H1 (cell line): Measurements from ENCODE around the gene PRR19. TPM values are rescaled to one million over a fixed set of nuclear protein-coding genes. Genes with fewer than 3 reads are reported as not detected.

Experiments used
- CTCF ChIA-PET: fragments of 300-600 bp; sonication (Branson Sonifier 250); formaldehyde crosslinking; loops from one replicate; lab custom pipeline; 2021; ENCODE audit not compliant: partially characterized antibody; lab: Charles Lee
- POLR2A ChIA-PET: fragments of 300-600 bp; sonication (Branson Sonifier 250); formaldehyde crosslinking; loops from one replicate; lab custom pipeline; 2021; ENCODE audit warnings: inconsistent platforms; ENCODE audit not compliant: partially characterized antibody; lab: Charles Lee
- DNase-seq, 2 experiments: peaks; one replicate each; pipeline versions ENCODE4 v3.0.0 to v3.0.0-alpha.2; 2010 to 2022; ENCODE audit warnings: low spot score in 2 of 2, low read depth in 1 of 2, mixed read lengths in 1 of 2
- FAIRE-seq: peaks from 2 replicates; lab custom pipeline; 2011; peaks lifted over from hg19 to GRCh38; lab: Jason Lieb, UNC
- H2AFZ ChIP-seq: 2 replicates; pipeline ENCODE4 v1.8.1; 2012; ENCODE audit warnings: low read length, inconsistent platforms
- H2AK5ac ChIP-seq: 2 replicates; pipeline ENCODE4 v1.6.1; 2013; ENCODE audit warnings: low read depth, low read length
- H2BK120ac ChIP-seq: replicated peaks from 2 replicates; pipeline ENCODE3; 2013; ENCODE audit warnings: low read depth, low read length, inconsistent platforms
- H2BK12ac ChIP-seq: 2 replicates; pipeline ENCODE4 v1.6.1; 2013; ENCODE audit warnings: low read depth, low read length
- H2BK15ac ChIP-seq: 2 replicates; pipeline ENCODE4 v1.6.1; 2013; ENCODE audit warnings: low read length
- H2BK20ac ChIP-seq: 2 replicates; pipeline ENCODE4 v1.6.1; 2013; ENCODE audit warnings: low read length
- H2BK5ac ChIP-seq: 2 replicates; pipeline ENCODE4 v1.6.1; 2013; ENCODE audit warnings: low read depth, low read length
- H3K14ac ChIP-seq: 2 replicates; pipeline ENCODE4 v1.6.1; 2013; ENCODE audit warnings: inconsistent platforms; ENCODE audit not compliant: insufficient read length
- H3K18ac ChIP-seq: 2 replicates; pipeline ENCODE4 v1.6.1; 2013; ENCODE audit warnings: low read length; ENCODE audit errors: extremely low read depth
- H3K23ac ChIP-seq: 2 replicates; pipeline ENCODE4 v1.6.1; 2013; ENCODE audit warnings: inconsistent platforms; ENCODE audit not compliant: insufficient read length
- H3K23me2 ChIP-seq: 2 replicates; pipeline ENCODE4 v1.6.1; 2013; ENCODE audit warnings: low read depth, low read length
- H3K27ac ChIP-seq: 2 replicates; pipeline ENCODE4 v1.6.1; 2011; ENCODE audit warnings: low read depth, low read length, inconsistent platforms
- H3K27me3 ChIP-seq, 4 experiments: replicated peaks in 1 of 4; 1 replicate in 1 of 4; 2 replicates in 3 of 4; pipeline versions ENCODE4 v1.6.1 to v1.8.1; 2011 to 2013; ENCODE audit warnings: low read length in 3 of 4, mild to moderate bottlenecking in 3 of 4, inconsistent platforms in 2 of 4, mixed read lengths in 2 of 4, moderate library complexity in 1 of 4; ENCODE audit not compliant: control insufficient read depth in 3 of 4, insufficient read depth in 3 of 4; ENCODE audit errors: extremely low read depth in 1 of 4
- H3K36me3 ChIP-seq, 4 experiments: 2 replicates each; pipeline versions ENCODE4 v1.6.1 to v1.8.1; 2011 to 2013; ENCODE audit warnings: mild to moderate bottlenecking in 4 of 4, low read length in 3 of 4, moderate library complexity in 2 of 4, control low read depth in 1 of 4, inconsistent platforms in 1 of 4; ENCODE audit not compliant: insufficient read depth in 4 of 4, control insufficient read depth in 2 of 4
- H3K4ac ChIP-seq: replicated peaks from 2 replicates; pipeline ENCODE3; 2013; ENCODE audit warnings: low read length, low read depth, mixed read lengths, inconsistent platforms; ENCODE audit not compliant: insufficient read length
- H3K4me1 ChIP-seq, 4 experiments: replicated peaks in 1 of 4; 1 replicate in 1 of 4; 2 replicates in 3 of 4; pipeline versions ENCODE4 v1.6.1 to v1.8.1; 2011 to 2013; ENCODE audit warnings: low read length in 3 of 4, inconsistent platforms in 2 of 4, mixed read lengths in 1 of 4; ENCODE audit not compliant: insufficient read depth in 4 of 4, control insufficient read depth in 3 of 4
- H3K4me2 ChIP-seq, 2 experiments: 2 replicates each; pipeline versions ENCODE4 v1.6.1 to v1.8.1; 2011 to 2013; ENCODE audit warnings: low read depth in 2 of 2, low read length in 2 of 2, control low read depth in 1 of 2, inconsistent platforms in 1 of 2, mild to moderate bottlenecking in 1 of 2; ENCODE audit not compliant: insufficient read depth in 1 of 2
- H3K4me3 ChIP-seq, 4 experiments: fragments of 200-600, 300-600 bp in 1 of 4; sonication (generic), shearing (Covaris generic), sonication (Bioruptor Twin) in 1 of 4; 2 replicates each; pipeline versions ENCODE4 v1.5.1 to v1.8.1; 2011 to 2016; ENCODE audit warnings: low read length in 4 of 4, low read depth in 3 of 4, control low read depth in 2 of 4, inconsistent platforms in 2 of 4, mild to moderate bottlenecking in 2 of 4, mixed read lengths in 1 of 4, moderate library complexity in 1 of 4; ENCODE audit not compliant: insufficient read depth in 2 of 4; ENCODE audit errors: extremely low read depth in 1 of 4
- H3K56ac ChIP-seq: replicated peaks from 2 replicates; pipeline ENCODE3; 2013; ENCODE audit warnings: low read depth, mild to moderate bottlenecking, mixed read lengths, low read length, inconsistent platforms; ENCODE audit not compliant: insufficient read length
- H3K79me1 ChIP-seq: 2 replicates; pipeline ENCODE4 v1.6.1; 2013; ENCODE audit warnings: low read depth, low read length, control low read depth
- H3K79me2 ChIP-seq, 2 experiments: 2 replicates each; pipeline versions ENCODE4 v1.6.1 to v1.8.1; 2012 to 2013; ENCODE audit warnings: low read length in 2 of 2, mild to moderate bottlenecking in 2 of 2, inconsistent platforms in 1 of 2; ENCODE audit not compliant: insufficient read depth in 2 of 2, control insufficient read depth in 1 of 2
- H3K9ac ChIP-seq, 4 experiments: replicated peaks in 1 of 4; 1 replicate in 1 of 4; 2 replicates in 3 of 4; pipeline versions ENCODE4 v1.6.1 to v1.8.1; 2011 to 2013; ENCODE audit warnings: low read depth in 3 of 4, low read length in 3 of 4, control low read depth in 2 of 4, mild to moderate bottlenecking in 2 of 4, moderate library complexity in 2 of 4, inconsistent platforms in 1 of 4; ENCODE audit errors: extremely low read depth in 1 of 4
- H3K9me3 ChIP-seq, 2 experiments: 2 replicates each; pipeline versions ENCODE4 v1.6.1 to v1.8.1; 2012 to 2013; ENCODE audit warnings: mild to moderate bottlenecking in 2 of 2, moderate library complexity in 2 of 2, control low read depth in 1 of 2, inconsistent platforms in 1 of 2, low read depth in 1 of 2, low read length in 1 of 2, mixed read lengths in 1 of 2; ENCODE audit not compliant: insufficient read depth in 2 of 2
- H4K20me1 ChIP-seq, 2 experiments: replicated peaks in 1 of 2; 2 replicates each; pipeline versions ENCODE3 to v1.8.1; 2011 to 2013; ENCODE audit warnings: inconsistent platforms in 2 of 2, low read length in 2 of 2, mild to moderate bottlenecking in 1 of 2; ENCODE audit not compliant: insufficient read depth in 2 of 2, control insufficient read depth in 1 of 2
- H4K5ac ChIP-seq: 2 replicates; pipeline ENCODE4 v1.6.1; 2013; ENCODE audit warnings: low read length, low read depth, mixed read lengths, inconsistent platforms; ENCODE audit not compliant: insufficient read length
- H4K8ac ChIP-seq: 2 replicates; pipeline ENCODE4 v1.8.0; 2013; ENCODE audit warnings: mild to moderate bottlenecking, moderate library complexity, low read length, inconsistent platforms; ENCODE audit not compliant: insufficient read depth; ENCODE audit errors: extremely low read depth
- H4K91ac ChIP-seq: replicated peaks from 2 replicates; pipeline ENCODE3; 2013; ENCODE audit warnings: low read length, mixed read lengths, inconsistent platforms; ENCODE audit not compliant: insufficient read length
- SIRT6 ChIP-seq: IDR thresholded peaks from one replicate; pipeline ENCODE4 v1.7.1; 2012; ENCODE audit warnings: low read length, inconsistent platforms
- WGBS, 2 experiments: shearing (Covaris generic) in 1 of 2; methylation state at CpG; one replicate each; pipeline versions ENCODE4 v1.1.6 to v1.1.7; 2013 to 2015; ENCODE audit warnings: low lambda C conversion rate in 2 of 2, mixed read lengths in 2 of 2, inconsistent platforms in 1 of 2, low coverage in 1 of 2, missing lambda C conversion rate in 1 of 2; ENCODE audit not compliant: insufficient replicate concordance in 2 of 2, insufficient coverage in 1 of 2, insufficient read length in 1 of 2; ENCODE audit errors: extremely low coverage in 1 of 2, missing lambda C conversion rate in 1 of 2; 5-methylcytosine and 5-hydroxymethylcytosine counted together
- polyA plus RNA-seq, 7 experiments: library from polyadenylated mRNA; depleted of rRNA in 3 of 7; stranded (reverse) in 5 of 7; unstranded in 2 of 7; fragments of >200 nt in 5 of 7; fragments of 200-250 nt in 2 of 7; gene quantifications; 1 replicate in 5 of 7; 2 replicates in 1 of 7; 4 replicates in 1 of 7; pipeline versions ENCODE4 v1.2.1 to v1.2.3, GENCODE V29; 2011 to 2013; ENCODE audit warnings: missing spikeins in 2 of 7, mixed read lengths in 2 of 7
- total RNA-seq: library from RNA; stranded (reverse); fragmentation: NEBNext Ultra II Directional; extraction: Animal tissue kit (Norgen Biotek cat#: 25700); gene quantifications from 2 replicates; pipeline ENCODE4 v1.2.1, GENCODE V29; 2021

The PRR19 gene
- total and polyA plus RNA-seq, 2 of the 8 experiments (the other 6 are each of a cell fraction or from before 2014, with no cell fraction given), result 7.2 to 7.5 TPM

DNA sequence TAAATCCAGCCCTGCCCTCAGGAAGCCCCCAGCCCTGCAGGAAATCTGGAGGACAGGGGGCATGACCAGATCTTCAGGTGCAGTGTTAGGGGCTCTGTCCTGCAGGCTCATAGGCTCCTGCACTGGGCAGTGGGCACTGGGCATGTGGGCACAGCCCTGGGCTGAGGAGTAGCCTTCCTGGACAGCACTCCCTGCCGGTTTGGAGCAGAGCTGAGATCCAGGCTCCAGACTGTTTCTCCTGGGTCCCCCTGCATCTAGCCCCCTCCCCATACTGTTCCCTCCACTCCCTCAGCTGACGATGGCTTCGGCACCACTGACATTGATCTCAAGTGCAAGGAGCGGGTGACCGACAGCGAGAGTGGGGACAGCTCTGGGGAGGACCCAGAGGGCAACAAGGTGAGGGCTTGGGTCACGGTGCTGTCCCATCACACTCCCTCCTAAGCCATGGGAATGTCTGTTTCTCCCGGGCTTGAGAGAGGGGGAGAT, 12.3 kb upstream of the PRR19 start:
- FAIRE-seq (no peak), DNase-seq (no peak)
- Histone ChIP-seq H3K27ac (no peak overlapping the region), H4K8ac (peak overlapping the region; percentile 16; the same call in 1 of the 2 replicates), H4K91ac (no peak overlapping the region), H3K4ac (no peak overlapping the region), H3K4me3 (no peak overlapping the region), H3K27me3 (no peaks in the 10 kb centered on the region), H3K4me1 (peaks cover 0 to 12% (median 9%) of the 10 kb centered on the region in 4 experiments; a peak in 5 of 7 replicates), H4K20me1 (peaks cover 3 to 23% of the 10 kb centered on the region in 2 experiments), H2BK12ac (no peak overlapping the region), H3K79me2 (peaks cover 0 to 18% of the 10 kb centered on the region in 2 experiments; a peak in 2 of 4 replicates), H2BK20ac (no peak overlapping the region), H2AFZ (no peak overlapping the region), H2BK15ac (no peak overlapping the region), H3K9me3 (no peaks in the 10 kb centered on the region), H2AK5ac (no peak overlapping the region), H2BK5ac (no peak overlapping the region), H3K79me1 (peaks cover 21% of the 10 kb centered on the region), H3K36me3 (peaks cover 13 to 64% (median 51%) of the 10 kb centered on the region in 4 experiments; a peak in 7 of 8 replicates), H2BK120ac (no peak overlapping the region), H3K56ac (no peak overlapping the region), H3K9ac (no peak overlapping the region), H3K23me2 (peaks cover 7% of the 10 kb centered on the region), H3K18ac (no peak overlapping the region), H3K4me2 (no peak overlapping the region), H3K14ac (no peak overlapping the region), H3K23ac (no peak overlapping the region), H4K5ac (no peak overlapping the region)
- ChIA-PET CTCF (interaction anchor here (1.3 to 10.6 kb wide), 6 partner anchors 7 to 42 kb away, joined by 3 to 155 read pairs (median 8); partner anchors contain the start of gene GSK3A), POLR2A (interaction anchor here (0.7 to 3.0 kb wide), 7 partner anchors 8 to 87 kb away, joined by 3 to 18 read pairs (median 5); partner anchors contain the start of genes GSK3A and PAFAH1B3)
- 94% methylated on average over 8 of the region's 8 CpGs; no CpG with 5 or more reads in 1 of the 2 experiments for WGBS, 2 experiments
- no peak for TF ChIP-seq SIRT6
